NCI-H2227 treated with DMSO at 0.1 percent for 48 hours (cell line): Measurements from ENCODE around the gene FAM240B.
A peak's percentile ranks its signal among the peaks of the same experiment; 100 is the strongest.

Source experiments
- DNase-seq: peaks from one replicate; lab custom pipeline; 2025; lab: John Stamatoyannopoulos, UW

FAM240B gene

DNA sequence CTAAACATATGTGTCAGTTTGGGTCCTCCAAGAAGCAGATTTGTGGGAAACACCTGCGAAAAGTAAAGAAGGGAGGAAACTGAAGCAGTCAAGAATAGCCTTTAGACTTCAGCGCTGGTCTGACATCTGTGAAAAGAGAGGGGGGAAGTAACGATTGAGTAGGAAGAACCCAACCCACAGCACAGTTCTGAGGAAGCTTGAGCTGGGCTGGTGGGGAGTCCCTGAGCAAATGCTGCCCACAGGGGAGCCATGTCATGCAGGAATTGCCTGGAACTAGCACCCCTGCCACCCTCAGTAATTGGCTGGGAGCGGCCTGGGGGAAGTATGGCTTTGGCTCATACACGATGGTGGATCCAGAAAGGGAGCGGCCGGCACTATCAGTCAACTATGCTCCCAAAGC is 20.6 kb downstream of the FAM240B start:
- DNase-seq: no peak

DNA sequence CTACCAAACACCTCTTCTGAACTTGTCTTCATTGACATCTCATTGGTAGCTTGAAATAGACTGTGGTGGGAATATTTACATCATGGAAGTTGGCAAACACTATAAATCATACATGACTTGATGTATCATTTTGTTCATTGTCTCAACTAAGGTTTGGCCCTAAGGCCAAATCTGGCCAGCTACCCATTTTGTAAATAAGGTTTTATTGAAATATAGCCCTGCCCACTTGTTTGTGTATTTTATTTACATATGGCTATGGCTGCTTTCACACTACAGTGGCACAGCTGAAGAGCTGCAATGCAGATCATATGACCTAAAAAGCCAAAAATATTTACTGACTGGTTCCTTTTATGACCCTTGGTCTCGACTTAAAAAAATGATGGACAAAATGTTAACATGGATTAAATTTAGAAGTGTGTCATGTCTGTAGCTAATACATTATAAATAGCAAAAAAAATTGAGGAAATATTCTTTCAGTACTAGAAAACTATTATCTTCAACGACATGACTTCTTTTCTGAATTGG is 22.1 kb downstream of the FAM240B start:
- DNase-seq: no peak

DNA sequence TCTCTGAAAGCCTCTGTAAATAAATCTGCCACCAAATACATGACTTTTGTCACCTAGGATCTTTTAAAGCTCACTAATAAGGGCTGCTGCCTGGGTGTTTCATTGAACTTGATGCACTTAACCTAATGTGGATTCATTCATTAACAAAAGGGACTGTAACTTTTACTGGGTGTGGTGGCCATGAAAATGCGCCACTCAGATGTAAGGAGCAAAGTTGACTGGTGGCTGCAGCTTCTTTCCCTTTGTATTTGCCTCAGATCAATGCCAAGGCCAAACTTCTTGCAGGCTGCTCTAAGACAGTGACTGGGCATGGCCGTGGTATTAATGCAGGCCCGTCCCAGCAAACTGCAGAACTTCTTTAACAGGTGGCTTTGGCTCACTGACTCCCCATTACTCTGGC is 22.9 kb downstream of the FAM240B start:
- DNase-seq: no peak

DNA sequence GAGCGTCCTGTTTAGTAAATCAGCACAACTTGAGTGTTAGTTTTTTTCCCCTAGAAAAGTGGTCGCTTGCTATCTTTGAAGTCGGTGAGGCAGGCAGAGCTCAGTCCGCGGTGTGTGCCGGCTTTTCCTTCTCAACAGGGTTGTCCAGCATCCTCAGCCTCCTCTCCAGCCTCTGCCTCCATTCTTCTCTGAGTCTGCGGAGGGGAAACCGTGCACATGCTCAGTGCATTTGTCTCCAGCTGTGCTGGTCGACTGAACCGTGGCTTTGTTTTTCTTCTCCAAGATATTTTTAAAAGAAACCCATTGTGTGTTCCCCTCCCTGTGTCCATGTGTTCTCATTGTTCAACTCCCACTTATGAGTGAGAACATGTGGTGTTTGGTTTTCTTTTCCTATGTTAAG is 25.3 kb downstream of the FAM240B start:
- DNase-seq: no peak

DNA sequence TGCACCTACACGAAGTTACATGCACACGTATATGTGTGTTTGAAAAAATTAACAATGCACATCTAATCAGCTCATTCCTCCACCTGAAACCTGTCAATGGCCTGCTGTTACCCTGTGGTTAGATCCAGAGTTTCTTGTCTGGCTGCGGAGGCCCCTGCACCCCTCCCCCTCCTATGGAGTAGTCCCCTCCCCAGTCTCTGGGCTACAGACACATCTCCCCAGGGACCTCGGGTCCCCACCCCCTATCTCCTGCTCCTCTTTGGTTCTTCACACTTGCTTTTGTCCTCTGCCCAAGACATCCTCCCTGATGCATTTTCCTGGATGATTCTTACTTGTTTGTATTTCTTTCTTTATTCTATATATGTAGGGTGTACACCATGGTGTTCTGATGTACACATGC is 27.2 kb downstream of the FAM240B start:
- DNase-seq: no peak

DNA sequence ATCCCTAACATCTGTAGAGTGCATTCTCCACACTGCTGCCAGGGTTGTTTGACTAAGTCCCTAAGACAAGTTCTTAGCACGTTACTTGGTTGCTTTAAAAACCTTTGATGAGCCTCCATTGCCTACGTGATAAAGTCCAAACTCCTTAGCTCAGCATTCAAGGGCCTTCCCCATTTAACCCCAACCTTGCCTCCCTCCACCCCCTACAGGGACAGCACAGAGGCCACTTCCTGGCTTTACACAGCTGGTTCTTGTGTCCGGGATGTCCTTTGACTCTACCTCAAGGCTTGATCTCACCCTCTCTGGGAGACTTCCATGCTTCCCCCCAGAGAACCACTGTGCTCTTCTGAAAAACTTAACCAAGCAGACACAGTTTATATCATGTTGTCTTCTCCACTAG is 29.4 kb downstream of the FAM240B start:
- no peak for DNase-seq

DNA sequence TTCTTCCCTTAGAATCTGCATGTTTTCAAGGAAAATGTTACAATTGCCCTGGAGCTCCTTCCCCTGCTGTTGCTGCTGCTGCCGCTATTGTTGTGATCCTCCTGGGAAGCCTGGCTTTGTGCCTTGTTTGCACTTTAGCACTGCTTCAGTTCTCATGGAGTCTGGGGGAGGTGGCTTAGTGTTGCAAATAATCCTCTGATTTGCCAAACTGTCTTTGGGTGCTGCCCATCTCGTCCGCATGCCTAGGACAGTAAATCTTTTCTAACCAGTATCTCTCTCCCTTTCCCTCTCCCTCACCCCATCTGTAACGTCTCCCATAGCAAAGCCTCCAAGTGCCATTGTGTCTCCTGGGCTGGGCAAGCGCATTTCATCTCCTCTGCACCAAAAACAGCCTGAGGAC is 30.3 kb downstream of the FAM240B start:
- peak; percentile 55 for DNase-seq

DNA sequence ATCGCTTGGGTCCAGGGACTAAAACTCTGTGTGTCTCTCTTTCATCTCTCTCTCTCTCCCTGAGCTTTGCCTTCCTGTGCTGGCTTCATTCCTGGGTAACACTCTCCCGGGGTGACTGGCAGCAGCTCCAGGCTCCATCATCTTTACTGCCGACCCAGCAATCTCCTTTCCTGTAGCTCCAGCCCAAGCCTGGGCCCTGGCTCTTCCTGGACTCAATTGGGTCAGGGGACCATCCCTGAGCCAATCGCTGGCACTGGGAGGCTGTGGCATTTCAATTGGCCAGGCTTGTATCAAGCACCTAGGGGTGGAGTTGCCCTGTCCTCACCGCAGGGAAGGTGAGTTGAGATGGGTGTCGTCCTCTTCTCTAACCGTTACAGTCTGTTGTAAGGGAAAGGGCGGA is 31.9 kb downstream of the FAM240B start:
- no peak for DNase-seq

DNA sequence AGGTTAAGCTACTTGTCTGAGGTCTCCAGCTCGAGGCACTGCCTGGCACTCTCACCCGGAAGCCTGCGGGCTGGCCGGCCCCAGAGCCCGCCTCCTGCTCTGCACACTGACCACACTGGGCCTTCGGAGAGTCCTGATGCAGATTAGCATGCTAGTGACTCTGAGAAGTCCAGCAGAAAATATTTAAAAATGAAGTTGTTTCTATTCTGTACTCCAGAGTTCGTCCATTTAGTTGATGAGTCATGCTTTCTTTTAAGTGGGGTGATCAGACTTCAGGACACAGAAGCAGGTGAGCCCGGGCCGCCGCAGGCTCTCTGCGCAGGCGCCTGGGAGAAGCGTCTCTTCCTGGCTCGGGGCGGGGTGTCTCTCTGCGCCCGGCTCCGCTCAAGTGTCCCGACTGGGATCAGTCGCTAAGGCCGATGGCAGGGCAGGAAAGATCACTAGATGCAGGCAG is 32.5 kb downstream of the FAM240B start:
- DNase-seq: peak; percentile 30

DNA sequence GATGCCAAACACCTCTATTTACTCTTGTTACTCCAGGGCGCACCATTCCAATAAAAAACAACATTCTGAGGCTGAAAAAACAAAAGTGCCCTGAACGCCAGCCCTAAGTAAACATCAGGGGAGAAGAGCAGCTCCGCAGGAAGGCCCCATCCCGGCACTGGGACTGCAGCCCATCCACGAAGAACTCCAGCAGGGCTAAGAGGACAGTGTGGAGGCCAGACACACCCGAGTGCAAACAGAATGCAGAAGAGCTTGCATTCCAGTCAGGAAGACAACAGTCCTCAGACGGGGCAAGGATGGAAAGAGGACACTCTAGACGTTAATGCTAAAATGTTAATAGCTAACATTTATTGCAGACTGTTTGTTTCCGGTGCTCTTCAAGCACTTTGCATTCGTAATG is 33.0 kb downstream of the FAM240B start:
- no peak for DNase-seq

DNA sequence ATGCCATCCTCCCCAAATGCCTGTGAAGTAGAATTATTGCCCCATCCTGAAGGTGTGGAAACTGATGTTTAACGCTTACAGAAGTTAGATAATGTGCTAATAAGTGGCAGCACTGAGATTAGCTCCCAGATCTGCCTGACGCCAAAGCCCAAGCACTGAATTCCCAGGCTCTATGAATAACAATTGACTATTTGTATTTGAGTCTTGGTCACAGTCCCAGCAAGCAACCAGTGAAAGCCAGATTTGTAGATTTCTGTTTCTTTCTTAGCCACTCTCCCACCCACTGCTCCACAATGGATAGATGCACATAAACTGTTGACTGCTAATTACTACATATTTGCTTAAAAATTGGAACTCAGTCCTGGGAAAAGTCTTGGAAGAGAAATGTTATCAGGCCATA is 34.4 kb downstream of the FAM240B start:
- DNase-seq: no peak

DNA sequence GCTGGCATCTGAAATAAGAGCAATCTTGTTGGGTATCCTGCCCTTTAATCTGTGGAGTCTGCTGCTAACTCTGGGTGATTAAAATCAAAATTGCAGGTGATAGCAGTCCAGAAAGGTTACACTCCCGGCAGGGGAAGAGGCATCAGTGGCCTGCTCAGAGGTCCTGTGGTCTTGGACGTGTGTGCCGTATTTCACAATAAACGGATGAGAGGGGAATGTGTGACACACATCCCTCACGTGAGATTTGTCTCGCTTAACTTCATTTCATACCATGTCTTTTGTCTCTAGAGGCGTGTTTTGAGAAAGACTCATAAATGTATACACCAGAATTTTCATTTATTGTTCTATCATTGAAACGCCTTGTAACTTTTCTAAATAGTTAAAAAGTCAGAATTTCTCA is 36.6 kb downstream of the FAM240B start:
- no peak for DNase-seq

DNA sequence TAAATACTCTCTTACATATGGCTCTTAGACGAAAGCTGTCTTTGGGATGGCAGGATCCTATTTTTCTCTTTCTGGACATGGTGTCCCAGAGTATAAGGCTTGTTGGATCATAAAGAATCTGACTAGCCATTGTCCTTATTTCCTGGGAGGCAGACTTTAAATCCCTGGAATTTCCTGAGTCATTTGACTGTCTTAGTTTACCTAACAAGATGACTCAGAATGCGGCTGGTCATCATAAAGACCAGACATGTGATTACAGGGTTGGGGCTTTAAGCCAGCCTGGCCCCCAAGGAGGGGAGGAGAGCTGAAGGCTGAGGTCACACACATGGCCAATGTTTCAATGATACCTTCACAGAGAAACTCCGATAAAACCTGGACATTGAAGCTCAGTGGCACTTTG is 37.2 kb downstream of the FAM240B start:
- no peak for DNase-seq

DNA sequence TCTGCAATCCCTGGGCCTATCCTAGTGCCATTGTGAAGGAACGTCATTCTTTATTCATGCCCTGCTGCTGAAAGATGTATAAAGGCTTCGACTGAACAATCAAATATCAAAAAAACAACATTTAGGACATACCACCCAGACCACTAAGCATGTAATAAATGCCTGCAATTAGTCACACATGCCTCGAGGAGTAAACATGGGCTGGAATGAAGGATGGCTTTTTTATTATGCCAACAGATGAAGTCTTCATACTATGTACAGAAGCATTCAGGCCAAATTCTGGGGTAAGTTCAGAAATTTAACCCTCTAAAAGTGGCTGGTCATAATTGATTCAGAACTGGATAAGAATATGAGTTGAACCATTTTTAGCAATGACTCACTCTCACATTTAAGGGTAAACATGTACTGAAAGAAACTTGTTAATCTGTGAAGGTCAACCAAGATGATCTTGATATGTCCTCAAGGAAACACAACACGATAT is 38.1 kb downstream of the FAM240B start:
- DNase-seq: no peak

DNA sequence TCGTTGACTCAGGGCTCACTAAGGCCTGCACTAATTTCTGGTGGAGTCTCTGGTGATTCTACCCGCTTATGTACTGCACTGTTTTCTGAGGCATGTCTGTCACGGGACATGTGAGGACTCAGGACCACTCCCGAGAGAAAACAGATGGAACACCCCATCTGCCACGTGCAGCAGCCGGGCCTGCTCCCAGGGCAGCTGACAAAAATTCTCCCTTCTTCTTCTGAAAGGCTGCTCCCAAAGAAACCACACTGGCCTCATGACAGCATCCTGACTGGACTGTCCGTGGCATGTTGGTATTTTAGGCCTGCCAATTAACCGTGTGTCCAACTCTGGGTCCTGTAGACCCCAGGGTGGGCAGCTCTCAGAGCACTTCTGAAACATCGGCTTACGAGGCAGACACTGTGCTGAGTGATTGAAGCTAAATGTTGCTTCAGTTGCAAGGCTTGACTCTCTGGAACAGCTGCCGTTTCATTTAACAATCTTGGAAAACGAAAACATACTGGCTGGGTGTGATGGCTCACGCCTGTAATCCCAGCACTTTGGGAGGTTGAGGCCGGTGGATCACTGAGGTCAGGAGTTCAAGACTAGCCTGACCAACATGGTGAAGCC is 39.0 kb downstream of the FAM240B start:
- no peak for DNase-seq

DNA sequence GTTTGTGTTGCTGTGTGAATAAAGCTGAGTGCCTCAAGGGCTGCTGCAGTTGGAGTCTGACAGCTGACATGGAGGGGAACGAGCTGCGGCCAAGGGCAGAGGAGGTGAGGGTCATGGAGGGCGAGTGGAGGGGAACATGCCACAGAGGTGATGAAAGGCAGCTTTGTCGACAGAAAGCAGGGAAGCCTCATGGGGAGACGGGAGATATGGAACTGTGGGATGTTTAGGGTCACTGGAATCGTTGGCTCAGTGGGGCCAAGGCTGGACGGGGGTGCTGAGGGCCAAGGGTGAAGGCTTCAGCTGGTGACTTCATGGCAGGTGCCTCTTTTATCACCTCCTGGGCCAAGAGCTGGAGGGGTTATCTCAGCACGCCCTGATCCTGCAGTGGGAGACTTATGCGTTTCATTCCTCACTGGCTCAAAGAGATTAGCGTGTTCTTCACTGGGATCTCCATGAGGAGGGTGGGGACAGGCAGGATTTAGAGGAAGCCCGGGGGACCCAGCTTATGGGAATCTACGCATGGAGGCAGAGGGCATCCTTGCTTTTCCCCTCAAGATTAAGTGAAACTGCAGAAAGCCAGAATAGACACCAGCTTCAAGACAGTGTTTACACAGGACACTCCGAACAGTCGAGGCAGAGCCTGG is 42.2 kb downstream of the FAM240B start:
- no peak for DNase-seq

DNA sequence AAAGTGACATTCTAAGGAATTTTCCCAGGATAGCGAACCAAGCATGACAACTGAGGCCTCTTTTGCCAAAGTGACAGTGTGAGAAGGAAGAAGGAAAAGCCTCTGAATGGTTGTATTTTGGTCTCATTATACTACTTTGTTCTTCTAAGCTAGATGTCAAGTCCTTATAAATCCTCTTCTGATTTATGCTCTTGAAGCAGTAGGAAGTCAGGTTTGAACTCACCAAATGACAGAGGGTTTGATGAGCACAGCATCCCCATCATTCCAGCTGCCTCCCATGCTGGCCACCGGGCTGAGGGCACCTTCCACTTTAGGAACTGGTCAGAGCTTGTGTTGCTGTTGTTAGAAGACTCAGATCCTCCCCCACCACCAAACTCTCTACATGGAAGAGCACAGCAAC is 44.1 kb downstream of the FAM240B start:
- no peak for DNase-seq

DNA sequence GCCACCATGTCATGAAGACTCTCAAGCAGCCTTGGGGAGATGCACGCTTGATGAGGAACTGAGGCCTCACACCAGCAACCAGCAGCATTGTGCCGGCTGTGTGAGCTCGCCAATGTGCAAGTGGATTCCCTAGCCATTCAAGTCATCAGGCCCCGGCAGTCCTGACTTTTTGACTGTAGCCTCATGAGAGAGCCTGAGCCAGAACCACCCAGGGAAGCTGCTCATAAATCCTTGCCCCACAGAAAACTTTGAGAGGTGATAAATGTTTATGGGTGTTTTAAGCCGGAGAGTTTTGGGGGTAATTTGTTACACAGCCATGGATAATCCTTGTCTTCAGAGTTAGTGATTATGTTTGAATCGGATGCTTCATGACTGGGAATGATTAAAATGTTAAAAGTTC is 44.7 kb downstream of the FAM240B start:
- DNase-seq: no peak

DNA sequence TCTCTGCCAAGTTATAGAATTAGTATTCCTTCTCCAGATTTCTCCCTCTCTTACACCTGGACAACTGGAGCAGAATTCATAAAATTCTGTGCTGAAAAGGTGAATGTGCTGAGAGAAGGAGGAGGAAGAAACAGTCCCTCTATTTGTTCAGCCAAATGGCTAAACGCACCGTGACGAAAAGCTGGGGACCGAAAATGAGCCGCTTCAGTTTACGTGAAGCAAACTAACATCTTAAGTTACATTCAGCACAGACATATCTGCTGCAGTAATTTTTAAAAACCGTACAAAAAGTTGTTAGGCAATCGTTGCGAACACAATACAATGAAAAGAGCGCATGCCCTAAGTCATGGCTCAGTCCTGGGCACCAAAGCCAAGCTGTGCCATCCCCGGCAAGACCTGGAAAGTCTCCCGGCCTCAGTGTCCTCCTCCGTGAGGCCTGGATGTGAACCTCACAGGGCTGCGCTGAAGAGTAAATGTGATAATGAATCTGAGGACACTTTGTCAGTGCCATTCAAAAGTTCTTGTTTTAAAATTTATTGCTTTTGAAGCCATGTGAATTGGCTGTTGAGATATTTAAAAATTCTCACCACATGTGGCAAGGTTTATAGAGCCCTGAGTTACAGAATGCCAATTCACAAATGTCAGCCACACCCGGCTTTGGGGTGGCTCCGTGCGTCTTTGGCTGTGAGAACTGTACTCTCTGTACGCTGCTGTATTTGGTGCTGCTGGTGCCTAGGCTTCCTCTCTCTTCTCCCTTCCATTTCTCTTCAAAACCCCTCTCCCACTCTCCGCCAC is 46.3 kb downstream of the FAM240B start:
- DNase-seq: no peak

DNA sequence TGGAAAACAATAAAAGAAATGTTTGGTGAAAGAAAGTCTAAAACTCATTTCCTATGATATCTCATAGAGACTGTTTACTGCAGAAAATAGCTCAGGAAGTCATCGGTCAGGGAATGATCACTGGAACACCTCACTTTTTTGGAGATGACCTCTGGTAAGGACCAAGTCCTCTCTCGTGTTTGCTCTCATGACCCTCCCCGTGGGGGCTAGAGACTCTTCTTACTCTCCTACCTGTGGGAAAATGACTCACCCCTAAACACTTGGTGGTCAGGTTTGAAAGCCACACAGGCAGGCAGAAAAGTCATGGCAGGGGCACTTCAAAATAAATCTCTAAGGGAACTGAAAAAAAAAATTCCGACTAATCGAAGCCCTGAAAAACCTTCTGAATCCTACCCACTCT is 48.2 kb downstream of the FAM240B start:
- no peak for DNase-seq

DNA sequence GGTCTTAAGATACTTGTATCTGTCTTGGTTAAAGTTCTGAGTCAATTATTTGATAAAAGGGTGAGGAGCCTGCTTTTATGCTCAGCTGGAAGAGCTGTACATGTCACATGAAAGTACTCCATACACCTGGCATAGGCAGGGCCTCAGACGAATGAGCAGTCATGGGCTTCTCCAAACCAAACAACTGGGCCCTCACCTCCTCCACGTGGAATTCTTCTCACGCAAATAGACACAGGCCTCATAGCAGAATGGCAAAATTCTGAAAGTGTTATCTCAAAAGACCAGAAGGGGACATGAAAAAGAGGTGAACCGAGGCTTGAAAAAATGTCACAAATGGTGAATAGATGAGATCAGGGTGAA is 48.6 kb downstream of the FAM240B start:
- DNase-seq: no peak

DNA sequence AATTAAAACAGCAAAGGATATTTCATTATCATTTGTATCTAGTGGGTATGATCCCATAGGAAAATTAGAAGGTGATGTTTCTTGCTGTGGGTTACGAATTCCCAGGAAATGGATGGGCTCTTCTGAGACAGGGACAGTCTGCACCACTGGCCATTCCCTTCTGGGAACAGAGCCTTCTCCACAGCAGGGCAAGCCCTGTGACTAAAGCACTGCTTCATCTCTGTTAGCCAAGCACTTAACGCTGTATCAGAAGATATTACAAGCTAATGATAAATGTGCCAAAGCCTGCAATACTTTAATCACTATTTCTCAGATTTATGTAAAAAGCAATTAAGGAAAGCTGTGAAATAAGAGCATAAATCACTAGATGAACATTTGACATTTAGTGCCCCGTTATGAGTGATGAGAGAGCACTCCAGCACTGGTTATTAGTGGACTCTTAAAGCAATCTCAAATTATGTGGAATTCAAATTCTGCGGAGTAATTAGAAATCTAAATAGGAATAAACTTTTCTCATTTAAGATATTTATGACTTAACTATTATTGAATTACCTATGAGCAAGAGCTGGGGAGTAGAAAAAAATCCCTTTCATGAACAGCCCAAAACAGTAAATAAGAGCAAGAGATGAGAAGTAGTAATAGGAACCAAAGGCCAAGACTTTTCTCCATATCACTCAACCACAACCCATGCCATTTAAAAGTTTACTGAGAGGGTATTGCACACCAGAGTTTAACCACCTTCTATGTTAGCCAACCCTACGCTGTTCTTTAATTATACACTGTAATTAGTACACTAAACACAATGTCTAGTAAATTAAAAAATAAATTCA is 49.2 kb downstream of the FAM240B start:
- no peak for DNase-seq
